GM23338 (cell line): ENCODE data around the gene CHTF8. TPM values are rescaled to one million over a fixed set of nuclear protein-coding genes. Genes with fewer than 3 reads are reported as not detected.

ENCODE experiments used
- ATAC-seq: fragments of 200-7000 bp; cut with Tn5 transposase; 3 replicates; pipeline ENCODE4 v1.9.1; 2020
- DNase-seq: peaks from one replicate; pipeline ENCODE4 v3.0.0-alpha.2; 2015; ENCODE audit warnings: low spot score
- H2AFZ ChIP-seq: fragments of 200-600 bp; sonication (generic); 2 replicates; pipeline ENCODE4 v1.8.0; 2016; ENCODE audit warnings: antibody characterized with exemption, mild to moderate bottlenecking, moderate library complexity
- H3F3A ChIP-seq: fragments of 200-600 bp; sonication (generic); replicated peaks from 2 replicates; pipeline ENCODE4 v1.8.0; 2017; ENCODE audit warnings: antibody characterized with exemption, mixed run types, low read depth
- H3K27ac ChIP-seq: fragments of 200-600 bp; sonication (generic); 2 replicates; pipeline ENCODE4 v1.6.1; 2016; ENCODE audit warnings: low read depth
- H3K27me3 ChIP-seq: fragments of 200-600 bp; sonication (generic); 2 replicates; pipeline ENCODE4 v1.8.0; 2016; ENCODE audit warnings: mild to moderate bottlenecking, mixed run types, moderate library complexity; ENCODE audit not compliant: insufficient read depth
- H3K36me3 ChIP-seq: fragments of 200-600 bp; sonication (generic); 2 replicates; pipeline ENCODE4 v1.8.0; 2016; ENCODE audit warnings: mild to moderate bottlenecking; ENCODE audit not compliant: insufficient read depth
- H3K4me1 ChIP-seq: fragments of 200-600 bp; sonication (generic); 2 replicates; pipeline ENCODE4 v1.8.0; 2016; ENCODE audit warnings: mild to moderate bottlenecking, moderate library complexity; ENCODE audit not compliant: insufficient read depth
- H3K4me2 ChIP-seq: fragments of 200-600 bp; sonication (generic); 2 replicates; pipeline ENCODE4 v1.7.1; 2017; ENCODE audit warnings: mixed run types
- H3K4me3 ChIP-seq: fragments of 200-600 bp; sonication (generic); 2 replicates; pipeline ENCODE4 v1.6.1; 2016; ENCODE audit warnings: mixed run types
- H3K79me2 ChIP-seq: fragments of 200-600 bp; sonication (generic); replicated peaks from 2 replicates; pipeline ENCODE4 v1.8.0; 2017; ENCODE audit warnings: mild to moderate bottlenecking; ENCODE audit not compliant: insufficient read depth
- H3K9me2 ChIP-seq: fragments of 200-600 bp; sonication (generic); 2 replicates; pipeline ENCODE4 v1.8.0; 2017; ENCODE audit not compliant: insufficient read depth
- H4K20me1 ChIP-seq: fragments of 200-600 bp; sonication (generic); replicated peaks from 2 replicates; pipeline ENCODE4 v1.8.0; 2017; ENCODE audit warnings: mild to moderate bottlenecking; ENCODE audit not compliant: insufficient read depth
- H3K27ac Mint-ChIP-seq: 2 replicates; pipeline ENCODE4 v1.8.0; 2020; ENCODE audit warnings: inconsistent platforms, mild to moderate bottlenecking, moderate library complexity, mixed read lengths
- H3K27me3 Mint-ChIP-seq: 3 replicates; pipeline ENCODE4 v1.8.0; 2022; ENCODE audit warnings: low read depth, mild to moderate bottlenecking, moderate library complexity, mixed read lengths, inconsistent platforms; ENCODE audit not compliant: insufficient read depth, poor library complexity
- H3K36me3 Mint-ChIP-seq: 3 replicates; pipeline ENCODE4 v1.8.0; 2021; ENCODE audit warnings: low read depth, mild to moderate bottlenecking, inconsistent platforms, moderate library complexity, mixed read lengths
- H3K4me1 Mint-ChIP-seq: 3 replicates; pipeline ENCODE4 v1.8.0; 2020; ENCODE audit warnings: mild to moderate bottlenecking, inconsistent platforms, mixed read lengths
- H3K4me3 Mint-ChIP-seq: 3 replicates; pipeline ENCODE4 v1.8.0; 2021; ENCODE audit warnings: moderate library complexity, mild to moderate bottlenecking, inconsistent platforms, mixed read lengths
- H3K9me3 Mint-ChIP-seq: 3 replicates; pipeline ENCODE4 v1.8.0; 2020; ENCODE audit warnings: moderate library complexity, mild to moderate bottlenecking, inconsistent platforms, mixed read lengths
- CREB1 ChIP-seq: fragments of 250-450 bp; sonication (Bioruptor Pico); IDR thresholded peaks from 2 replicates; pipeline ENCODE4 v1.5.0; 2020; ENCODE audit warnings: low read depth, mild to moderate bottlenecking, moderate library complexity
- CTCF ChIP-seq, 2 experiments: fragments of 200-600 bp in 1 of 2; sonication (generic) in 1 of 2; conservative IDR thresholded peaks; 2 replicates each; pipeline versions ENCODE4 v1.5.1 to v1.6.1; 2016 to 2017; ENCODE audit warnings: antibody characterized with exemption in 2 of 2, low read depth in 2 of 2, mild to moderate bottlenecking in 2 of 2, moderate library complexity in 1 of 2
- ETS1 ChIP-seq: IDR thresholded peaks from 2 replicates; pipeline ENCODE4 v1.6.1; 2016; ENCODE audit warnings: antibody characterized with exemption
- EZH2 ChIP-seq: fragments of 200-600 bp; sonication (generic); IDR thresholded peaks from one replicate; pipeline ENCODE4 v1.8.0; 2017; ENCODE audit warnings: antibody characterized with exemption, mild to moderate bottlenecking, low read depth; ENCODE audit not compliant: unreplicated experiment
- EZH2phosphoT487 ChIP-seq: fragments of 200-600 bp; sonication (generic); IDR thresholded peaks from one replicate; pipeline ENCODE4 v1.8.1; 2018; ENCODE audit warnings: antibody characterized with exemption; ENCODE audit not compliant: unreplicated experiment
- JUNB ChIP-seq: IDR thresholded peaks from one replicate; pipeline ENCODE4 v1.6.1; 2016; ENCODE audit warnings: antibody characterized with exemption; ENCODE audit not compliant: unreplicated experiment
- NANOG ChIP-seq: IDR thresholded peaks from 2 replicates; pipeline ENCODE4 v1.6.1; 2016; ENCODE audit warnings: antibody characterized with exemption, borderline replicate concordance
- POLR2AphosphoS5 ChIP-seq: IDR thresholded peaks from 2 replicates; pipeline ENCODE4 v1.6.1; 2016; ENCODE audit warnings: antibody characterized with exemption, low read depth
- REST ChIP-seq: IDR thresholded peaks from one replicate; pipeline ENCODE4 v1.6.1; 2018; ENCODE audit warnings: antibody characterized with exemption; ENCODE audit not compliant: unreplicated experiment
- STAT1 ChIP-seq: IDR thresholded peaks from one replicate; pipeline ENCODE4 v1.6.1; 2016; ENCODE audit warnings: antibody characterized with exemption; ENCODE audit not compliant: unreplicated experiment
- ZNF114 ChIP-seq: fragments of 250-450 bp; sonication (Bioruptor Pico); IDR thresholded peaks from 2 replicates; pipeline ENCODE4 v1.5.0; 2020; ENCODE audit warnings: mild to moderate bottlenecking, moderate library complexity
- ZNF331 ChIP-seq: fragments of 250-450 bp; sonication (Bioruptor Pico); IDR thresholded peaks from 2 replicates; pipeline ENCODE4 v1.5.0; 2020; ENCODE audit warnings: low read depth, mild to moderate bottlenecking, moderate library complexity
- ZNF462 ChIP-seq: fragments of 250-450 bp; sonication (Bioruptor Pico); IDR thresholded peaks from 2 replicates; pipeline ENCODE4 v1.5.0; 2020; ENCODE audit warnings: mild to moderate bottlenecking, moderate library complexity
- polyA plus RNA-seq: library from polyadenylated mRNA; unstranded; fragments of >200 nt; fragmentation: Nextera tagmentation; extraction: Ambion mirVana; gene quantifications from 2 replicates; pipeline ENCODE4 v1.2.1, GENCODE V29; 2016
- total RNA-seq: library from RNA; depleted of rRNA; stranded (reverse); fragments of >200 nt; shearing (Covaris generic); gene quantifications from 2 replicates; pipeline ENCODE4 v1.2.3, GENCODE V29; 2014

The CHTF8 gene
- total and polyA plus RNA-seq, 2 experiments from 2014 or later: 24.4 to 155 TPM

GRCh38 chr16:69118468-69118867 lies 13.9 kb downstream of the CHTF8 start:
- peaks cover 17% of the 10 kb centered on the region for H4K20me1 ChIP-seq
- Mint-ChIP-seq H3K27me3 (peaks cover 7% of the 10 kb centered on the region), H3K4me3 (no peak overlapping the region), H3K9me3 (peaks cover 3% of the 10 kb centered on the region; the same call in 1 of the 3 replicates), H3K4me1 (peaks cover 3% of the 10 kb centered on the region; the same call in 1 of the 3 replicates), H3K27ac (no peak overlapping the region), H3K36me3 (peaks cover 88% of the 10 kb centered on the region)
- H3K27me3 ChIP-seq: no peaks in the 10 kb centered on the region
- peaks cover 13% of the 10 kb centered on the region for H3K79me2 ChIP-seq
- no peak for DNase-seq
- no peak overlapping the region for H3K4me3 ChIP-seq
- H3K27ac ChIP-seq: no peak overlapping the region
- TF ChIP-seq STAT1 (no peak), EZH2phosphoT487 (no peak), ZNF114 (CRISPR knock-in tag) (no peak), ZNF331 (CRISPR knock-in tag) (no peak), JUNB (no peak), POLR2AphosphoS5 (no peak), NANOG (no peak), ETS1 (no peak), CTCF (conservative IDR thresholded peaks at IDR 0.05; ENCODE audit: low read depth in 2 of 2) (no peak), REST (no peak), ZNF462 (CRISPR knock-in tag) (no peak), EZH2 (no peak), CREB1 (no peak)
- no peaks in the 10 kb centered on the region for H3K9me2 ChIP-seq
- no peak overlapping the region for H3K4me2 ChIP-seq
- H3K36me3 ChIP-seq: peaks cover 50% of the 10 kb centered on the region
- no peaks in the 10 kb centered on the region for H3K4me1 ChIP-seq
- no peak overlapping the region for H2AFZ ChIP-seq
- peaks cover 57% of the 10 kb centered on the region for H3F3A ChIP-seq
- ATAC-seq: no peak
